Fibroblast of lung (primary cell): ENCODE results near the gene CTNNA2. TPM values are rescaled to one million over a fixed set of nuclear protein-coding genes. Genes with fewer than 3 reads are reported as not detected.

Source experiments
- DNase-seq, 2 donors: peaks; one replicate each; pipeline versions ENCODE4 v3.0.0 to v3.0.0-alpha.2; 2010; ENCODE audit warnings: low read depth in 2 of 2
- H2AFZ ChIP-seq: 2 replicates; pipeline ENCODE4 v1.5.1; 2012; ENCODE audit warnings: low read length, control low read depth, inconsistent platforms
- H3K27ac ChIP-seq: 2 replicates; pipeline ENCODE4 v1.5.1; 2011; ENCODE audit warnings: low read length, control low read depth; ENCODE audit not compliant: insufficient read depth
- H3K27me3 ChIP-seq: 2 replicates; pipeline ENCODE4 v1.5.1; 2011; ENCODE audit warnings: mild to moderate bottlenecking, low read length; ENCODE audit not compliant: control insufficient read depth, insufficient read depth
- H3K36me3 ChIP-seq: 2 replicates; pipeline ENCODE4 v1.5.1; 2011; ENCODE audit warnings: low read length; ENCODE audit not compliant: control insufficient read depth, insufficient read depth
- H3K4me1 ChIP-seq: 2 replicates; pipeline ENCODE4 v1.5.1; 2011; ENCODE audit warnings: low read length; ENCODE audit not compliant: control insufficient read depth, insufficient read depth; ENCODE audit errors: extremely low read depth
- H3K4me2 ChIP-seq: 2 replicates; pipeline ENCODE4 v1.5.1; 2011; ENCODE audit warnings: low read length, control low read depth; ENCODE audit not compliant: insufficient read depth; ENCODE audit errors: extremely low read depth
- H3K4me3 ChIP-seq, 4 experiments: fragments of 200-600 bp in 1 of 4; sonication (generic) in 1 of 4; replicated peaks in 1 of 4; 2 replicates each; pipeline ENCODE4 v1.5.1; 2011 to 2016; ENCODE audit warnings: low read length in 4 of 4, low read depth in 3 of 4, mild to moderate bottlenecking in 3 of 4, control low read depth in 2 of 4, inconsistent platforms in 1 of 4, mixed read lengths in 1 of 4; ENCODE audit not compliant: insufficient read depth in 1 of 4; ENCODE audit errors: control extremely low read depth in 1 of 4
- H3K79me2 ChIP-seq: 2 replicates; pipeline ENCODE4 v1.5.1; 2012; ENCODE audit warnings: mild to moderate bottlenecking, low read length, inconsistent platforms; ENCODE audit not compliant: control insufficient read depth, insufficient read depth
- H3K9ac ChIP-seq: 2 replicates; pipeline ENCODE4 v1.5.1; 2011; ENCODE audit warnings: mild to moderate bottlenecking, low read length, control low read depth; ENCODE audit not compliant: insufficient read depth
- H3K9me3 ChIP-seq: 2 replicates; pipeline ENCODE4 v1.5.1; 2012; ENCODE audit warnings: low read depth, low read length; ENCODE audit not compliant: control insufficient read depth, insufficient read depth
- H4K20me1 ChIP-seq: 2 replicates; pipeline ENCODE4 v1.5.1; 2011; ENCODE audit warnings: low read length; ENCODE audit not compliant: control insufficient read depth, insufficient read depth; ENCODE audit errors: extremely low read depth
- EZH2 ChIP-seq: IDR thresholded peaks from 2 replicates; pipeline ENCODE4 v1.5.1; 2012; ENCODE audit warnings: low read length, control low read depth, mild to moderate bottlenecking; ENCODE audit errors: missing control alignments
- polyA plus RNA-seq, 2 donors: library from polyadenylated mRNA; depleted of rRNA in 1 of 2; stranded (reverse) in 1 of 2; unstranded in 1 of 2; fragments of >200 nt; gene quantifications; 2 replicates each; pipeline ENCODE4 v1.2.1, GENCODE V29; 2011 to 2012; ENCODE audit warnings: missing spikeins in 1 of 2
- total RNA-seq: library from RNA; depleted of rRNA; stranded (reverse); fragments of >200 nt; gene quantifications from 2 replicates; pipeline ENCODE4 v1.2.1, GENCODE V29; 2014
- TF ChIP-seq, protein P1 (sequence below), 2 donors: IDR thresholded peaks in 1 of 2; conservative IDR thresholded peaks in 1 of 2; 1 replicate in 1 of 2; 2 replicates in 1 of 2; pipeline ENCODE4 v1.5.1; 2011 to 2012; ENCODE audit warnings: low read length in 2 of 2, control low read depth in 1 of 2, inconsistent platforms in 1 of 2, low read depth in 1 of 2, mild to moderate bottlenecking in 1 of 2

The CTNNA2 gene
- total and polyA plus RNA-seq, 2 donors (not counting 1 experiment from before 2014, with no cell fraction given): not detected

DNA sequence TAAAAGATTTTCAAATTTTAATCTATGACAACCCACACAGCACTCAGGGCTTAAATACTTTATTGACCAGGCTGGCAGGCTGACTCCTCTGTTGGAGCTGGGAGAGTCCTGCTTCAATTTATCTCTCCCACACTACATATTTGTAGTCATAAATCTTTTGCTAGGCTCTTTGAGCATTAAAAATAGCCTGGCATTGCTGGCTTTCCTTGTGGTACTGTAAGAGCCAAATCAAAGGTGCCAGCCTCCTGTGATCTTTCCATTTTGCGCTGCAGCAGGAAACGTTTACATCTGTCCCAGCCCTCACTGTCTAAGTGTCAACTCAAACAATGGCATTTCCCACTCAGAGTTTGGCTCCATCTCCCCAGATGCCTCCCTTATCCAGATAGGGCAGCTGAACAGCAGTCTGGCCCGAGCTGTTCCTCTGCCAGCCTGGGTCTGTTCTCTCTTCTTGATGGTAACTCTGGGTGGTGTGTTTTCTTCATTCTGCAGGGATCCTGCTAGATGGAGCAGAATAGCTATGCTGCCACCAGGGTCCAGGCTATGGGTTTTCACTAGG, 729.6 kb downstream of the CTNNA2 start:
- H3K36me3 ChIP-seq: no peaks in the 10 kb centered on the region
- H3K79me2 ChIP-seq: no peaks in the 10 kb centered on the region
- no peak overlapping the region for H3K9ac ChIP-seq
- TF ChIP-seq, protein P1, sequence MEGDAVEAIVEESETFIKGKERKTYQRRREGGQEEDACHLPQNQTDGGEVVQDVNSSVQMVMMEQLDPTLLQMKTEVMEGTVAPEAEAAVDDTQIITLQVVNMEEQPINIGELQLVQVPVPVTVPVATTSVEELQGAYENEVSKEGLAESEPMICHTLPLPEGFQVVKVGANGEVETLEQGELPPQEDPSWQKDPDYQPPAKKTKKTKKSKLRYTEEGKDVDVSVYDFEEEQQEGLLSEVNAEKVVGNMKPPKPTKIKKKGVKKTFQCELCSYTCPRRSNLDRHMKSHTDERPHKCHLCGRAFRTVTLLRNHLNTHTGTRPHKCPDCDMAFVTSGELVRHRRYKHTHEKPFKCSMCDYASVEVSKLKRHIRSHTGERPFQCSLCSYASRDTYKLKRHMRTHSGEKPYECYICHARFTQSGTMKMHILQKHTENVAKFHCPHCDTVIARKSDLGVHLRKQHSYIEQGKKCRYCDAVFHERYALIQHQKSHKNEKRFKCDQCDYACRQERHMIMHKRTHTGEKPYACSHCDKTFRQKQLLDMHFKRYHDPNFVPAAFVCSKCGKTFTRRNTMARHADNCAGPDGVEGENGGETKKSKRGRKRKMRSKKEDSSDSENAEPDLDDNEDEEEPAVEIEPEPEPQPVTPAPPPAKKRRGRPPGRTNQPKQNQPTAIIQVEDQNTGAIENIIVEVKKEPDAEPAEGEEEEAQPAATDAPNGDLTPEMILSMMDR (conservative IDR thresholded peaks at IDR 0.05 in 1 of 2, IDR thresholded peaks at IDR 0.05 in 1 of 2; ENCODE audit: low read depth in 1 of 2, low read length in 2 of 2): no peak
- TF ChIP-seq EZH2: no peak
- H3K4me1 ChIP-seq: no peaks in the 10 kb centered on the region
- no peak overlapping the region for H3K27ac ChIP-seq
- H4K20me1 ChIP-seq: no peaks in the 10 kb centered on the region
- no peaks in the 10 kb centered on the region for H3K9me3 ChIP-seq
- no peak overlapping the region for H3K4me2 ChIP-seq
- H2AFZ ChIP-seq: no peak overlapping the region
- DNase-seq: no peak
- no peaks in the 10 kb centered on the region for H3K27me3 ChIP-seq
- no peak overlapping the region for H3K4me3 ChIP-seq

DNA sequence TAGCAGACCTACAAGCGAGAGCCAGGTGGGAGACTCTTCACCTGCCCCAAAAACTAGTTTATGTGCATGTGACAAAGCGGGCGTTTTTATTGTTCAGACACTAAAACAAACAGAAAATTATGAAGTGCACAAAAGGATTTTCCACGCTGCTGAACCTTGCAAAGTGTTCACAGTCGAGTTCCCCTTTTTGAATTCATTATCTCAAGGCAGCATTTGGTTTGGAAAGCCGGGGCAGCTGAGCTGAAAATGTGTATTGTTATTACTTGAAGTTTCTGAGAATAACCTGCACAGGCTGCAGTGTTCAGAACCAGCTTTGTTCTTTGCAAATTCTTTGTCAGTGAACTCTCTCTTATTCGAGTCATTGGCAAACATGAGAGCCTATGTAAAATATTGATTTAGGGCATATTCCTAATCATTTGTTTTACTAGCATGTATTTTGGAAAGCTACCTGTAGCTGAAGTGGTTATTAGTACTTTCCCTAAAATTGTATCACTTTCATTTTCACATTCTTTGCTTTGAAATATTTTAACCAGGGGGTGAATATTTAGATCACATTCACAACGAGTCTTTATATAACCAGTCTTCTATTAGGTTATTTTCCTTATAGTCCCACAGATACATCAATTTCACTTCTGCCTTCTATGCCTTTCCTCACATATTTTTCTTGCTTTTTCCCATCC, 732.2 kb downstream of the CTNNA2 start:
- TF ChIP-seq, protein P1 (conservative IDR thresholded peaks at IDR 0.05 in 1 of 2, IDR thresholded peaks at IDR 0.05 in 1 of 2; ENCODE audit: low read depth in 1 of 2, low read length in 2 of 2): no peak
- no peak for TF ChIP-seq EZH2
- H3K4me3 ChIP-seq: no peak overlapping the region

DNA sequence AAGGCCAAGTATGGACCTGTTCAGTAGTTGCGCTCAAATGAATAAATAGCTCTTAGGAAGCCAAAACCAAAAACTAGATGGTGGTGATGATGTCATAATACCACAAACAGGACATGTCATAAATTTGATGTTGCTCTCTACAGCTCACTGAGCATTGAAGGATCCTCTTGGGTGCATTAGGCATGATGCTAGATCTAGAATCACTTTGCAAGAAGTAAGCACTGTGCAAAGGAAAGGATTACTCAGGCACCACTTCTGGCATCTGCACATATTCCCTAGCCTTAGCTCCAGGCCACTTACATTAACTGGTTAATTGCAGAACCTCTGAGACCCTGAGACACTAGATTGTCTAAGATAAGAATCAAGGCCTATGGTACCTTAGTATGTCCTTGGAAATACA, 733.7 kb downstream of the CTNNA2 start:
- TF ChIP-seq, protein P1 (conservative IDR thresholded peaks at IDR 0.05 in 1 of 2, IDR thresholded peaks at IDR 0.05 in 1 of 2; ENCODE audit: low read depth in 1 of 2, low read length in 2 of 2): no peak
- no peak for TF ChIP-seq EZH2
- Histone ChIP-seq H3K27me3 (no peaks in the 10 kb centered on the region), H3K4me1 (no peaks in the 10 kb centered on the region), H3K4me3 (no peak overlapping the region), H3K9ac (no peak overlapping the region), H3K79me2 (no peaks in the 10 kb centered on the region), H3K9me3 (no peaks in the 10 kb centered on the region), H3K4me2 (no peak overlapping the region), H3K27ac (no peak overlapping the region), H4K20me1 (no peaks in the 10 kb centered on the region), H3K36me3 (no peaks in the 10 kb centered on the region), H2AFZ (no peak overlapping the region)
- no peak for DNase-seq

More for the DNA sequence above, 732.2 kb downstream of the CTNNA2 start:
- no peak overlapping the region for H3K9ac ChIP-seq
- no peaks in the 10 kb centered on the region for H3K4me1 ChIP-seq
- no peak overlapping the region for H3K4me2 ChIP-seq
- DNase-seq: no peak
- H3K27me3 ChIP-seq: no peaks in the 10 kb centered on the region
- H3K27ac ChIP-seq: no peak overlapping the region
- H3K79me2 ChIP-seq: no peaks in the 10 kb centered on the region
- no peaks in the 10 kb centered on the region for H3K9me3 ChIP-seq
- H2AFZ ChIP-seq: no peak overlapping the region
- no peaks in the 10 kb centered on the region for H4K20me1 ChIP-seq
- H3K36me3 ChIP-seq: no peaks in the 10 kb centered on the region
